ENCODE measurements around the gene ZNF516.

Gene ZNF516

DNA sequence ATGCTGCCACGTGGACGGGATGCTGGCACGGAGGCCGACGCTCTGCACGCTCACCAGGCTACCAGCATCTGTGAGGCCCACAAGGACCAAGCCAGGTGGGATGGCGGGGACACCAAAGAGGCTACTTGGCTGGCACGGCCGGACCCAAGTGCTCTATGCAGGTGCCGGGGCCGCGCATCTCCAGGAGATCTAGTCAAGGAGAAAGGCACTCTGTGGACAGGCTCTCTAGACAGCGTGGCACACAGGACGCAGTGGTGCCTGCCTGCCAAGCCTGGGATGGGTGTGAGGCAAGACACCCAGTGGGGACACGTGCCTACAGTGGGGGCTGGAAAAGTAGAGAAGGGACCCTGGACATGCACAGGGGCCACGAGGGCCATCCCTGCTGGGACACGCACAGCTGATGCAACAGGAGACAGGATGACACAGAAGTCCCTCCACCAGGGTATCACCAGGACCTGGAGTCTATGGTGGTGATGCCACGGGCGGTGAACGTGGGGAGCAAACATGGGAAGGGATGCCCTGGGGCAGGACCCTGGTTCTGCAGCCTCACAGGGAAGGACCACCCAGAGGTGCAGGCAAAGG, 28.5 kb downstream of the ZNF516 start:
- DNase-seq: no peak

DNA sequence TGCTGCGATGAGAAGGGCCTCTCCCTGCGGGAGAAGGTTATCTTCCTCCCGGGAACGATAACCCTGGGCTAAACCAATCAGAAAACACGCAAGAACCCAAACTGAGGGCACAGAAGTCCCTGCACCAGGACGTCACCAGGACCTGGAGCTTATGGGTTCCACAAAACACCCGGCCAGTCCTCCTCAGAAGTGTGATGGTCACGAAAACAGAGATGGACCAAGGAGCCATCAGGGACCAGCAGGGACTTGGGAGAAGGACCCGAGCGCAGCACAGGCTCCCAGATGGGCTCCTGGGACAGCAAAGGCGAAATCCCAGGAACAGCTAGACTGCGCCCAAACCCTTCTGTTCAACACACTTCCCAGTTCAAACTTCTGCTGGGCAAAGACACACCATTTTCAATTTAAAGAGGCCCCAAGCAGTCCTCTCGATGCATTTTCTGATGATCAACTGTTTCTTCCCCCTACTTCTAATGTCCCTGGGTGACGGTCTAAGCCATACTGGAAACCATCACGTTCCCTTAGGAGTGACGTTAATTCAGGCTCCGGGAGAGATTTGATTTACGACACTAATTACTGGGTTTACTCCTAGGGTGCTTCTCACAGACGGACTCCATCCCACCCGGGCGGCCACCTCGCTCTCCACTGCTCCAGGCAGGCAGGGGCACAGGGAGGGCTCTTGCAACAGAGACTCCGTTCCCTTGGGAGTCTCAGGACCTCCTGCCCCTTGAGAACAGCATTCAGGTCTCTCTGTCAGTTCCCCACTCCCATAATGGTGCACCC, 29.2 kb downstream of the ZNF516 start:
- no peak for DNase-seq

DNA sequence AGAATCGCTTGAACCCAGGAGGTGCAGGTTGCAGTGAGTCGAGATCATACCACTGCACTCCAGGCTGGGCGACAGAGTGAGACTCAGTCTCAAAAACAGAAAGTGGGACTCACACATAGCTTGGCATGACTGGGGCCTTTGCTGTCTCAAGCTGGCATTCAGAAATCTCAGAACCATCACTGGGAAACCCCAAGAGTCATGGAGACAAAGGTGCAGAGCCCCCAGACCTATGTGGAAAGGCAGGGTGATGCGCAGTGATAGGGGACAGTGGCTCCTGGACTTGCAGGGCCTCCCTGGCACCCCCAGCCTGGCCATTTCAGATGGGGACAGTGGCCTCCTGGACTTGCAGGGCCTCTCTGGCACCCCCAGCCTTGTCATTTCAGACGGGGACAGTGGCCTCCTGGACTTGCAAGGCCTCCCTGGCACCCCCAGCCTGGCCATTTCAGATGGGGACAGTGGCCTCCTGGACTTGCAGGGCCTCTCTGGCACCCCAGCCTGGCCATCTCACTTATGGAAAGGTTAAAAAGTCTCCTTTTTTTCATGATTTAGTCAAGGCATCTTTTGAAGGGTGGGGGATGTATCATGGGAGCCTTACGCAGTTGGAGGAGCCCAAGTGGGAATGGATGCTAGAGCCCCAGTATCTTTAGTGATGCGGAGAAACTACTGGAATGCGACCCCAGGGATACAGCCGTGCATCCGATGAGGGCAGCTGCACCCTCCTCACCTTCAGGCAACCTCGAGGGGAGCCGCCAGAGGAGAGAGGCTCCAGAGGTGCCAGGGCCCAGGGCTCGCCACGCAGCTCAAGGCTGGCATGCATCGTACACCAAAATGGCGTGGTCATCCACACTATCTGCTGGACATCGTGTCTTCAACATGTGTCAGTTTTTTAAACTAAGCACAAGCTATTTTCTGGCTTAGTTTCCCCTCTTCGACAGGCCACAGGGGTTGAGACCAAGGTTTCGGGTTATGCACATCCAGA, 30.5 kb downstream of the ZNF516 start:
- no peak for DNase-seq

DNA sequence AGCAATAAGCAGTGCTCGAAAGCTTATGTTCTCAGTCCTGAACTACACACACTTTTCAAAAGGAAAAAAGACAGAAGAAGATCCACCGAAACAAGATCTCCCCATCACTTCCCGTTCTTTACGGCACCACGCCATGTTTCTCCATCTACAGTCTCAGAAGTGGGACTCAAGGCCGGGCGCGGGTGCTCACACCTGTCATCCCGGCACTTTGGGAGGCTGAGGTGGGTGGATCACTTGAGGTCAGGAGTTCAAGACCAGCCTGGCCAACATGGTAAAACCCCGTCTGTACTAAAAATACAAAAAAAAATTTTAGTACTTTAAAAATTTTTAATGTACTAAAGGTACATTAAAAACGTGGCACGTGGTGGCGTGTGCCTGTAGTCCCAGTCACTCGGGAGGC, 31.2 kb downstream of the ZNF516 start:
- DNase-seq: no peak

DNA sequence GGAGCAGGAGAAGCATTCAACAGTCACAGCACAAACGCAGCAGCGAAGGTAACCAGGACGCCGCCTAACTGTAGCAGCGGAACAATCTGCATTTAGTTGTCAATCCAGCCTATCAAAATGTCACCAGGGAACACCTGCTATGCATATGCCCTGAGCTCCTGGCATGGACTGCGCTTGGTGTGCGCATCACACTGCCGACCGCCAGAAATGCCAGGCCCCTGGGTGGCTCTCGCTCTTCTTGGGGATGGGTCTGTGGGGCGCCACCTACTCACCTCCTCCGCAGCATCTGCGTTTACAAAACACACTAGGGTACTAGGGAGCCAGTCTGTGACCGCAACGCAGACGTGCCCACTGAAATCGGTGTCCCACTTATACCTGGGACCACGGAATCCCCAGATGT, 31.7 kb downstream of the ZNF516 start:
- DNase-seq: no peak

DNA sequence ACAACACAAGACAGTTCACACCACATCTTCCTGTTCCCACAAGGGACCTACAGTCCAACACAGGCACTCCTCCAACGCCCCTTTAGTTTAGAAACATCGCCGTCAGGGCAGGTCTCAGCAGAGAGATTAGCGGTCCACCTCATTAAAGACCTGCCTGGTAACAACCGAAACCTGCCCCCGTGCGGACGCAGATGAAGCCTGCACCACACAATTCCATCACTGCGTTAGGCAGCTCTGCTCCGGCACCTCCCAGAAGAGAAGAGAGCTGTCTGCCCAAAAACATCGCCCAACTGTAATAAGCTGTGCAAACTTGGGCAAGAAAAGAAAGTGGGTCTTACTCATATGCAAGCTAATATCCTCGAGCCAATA, 32.7 kb downstream of the ZNF516 start:
- no peak for DNase-seq

DNA sequence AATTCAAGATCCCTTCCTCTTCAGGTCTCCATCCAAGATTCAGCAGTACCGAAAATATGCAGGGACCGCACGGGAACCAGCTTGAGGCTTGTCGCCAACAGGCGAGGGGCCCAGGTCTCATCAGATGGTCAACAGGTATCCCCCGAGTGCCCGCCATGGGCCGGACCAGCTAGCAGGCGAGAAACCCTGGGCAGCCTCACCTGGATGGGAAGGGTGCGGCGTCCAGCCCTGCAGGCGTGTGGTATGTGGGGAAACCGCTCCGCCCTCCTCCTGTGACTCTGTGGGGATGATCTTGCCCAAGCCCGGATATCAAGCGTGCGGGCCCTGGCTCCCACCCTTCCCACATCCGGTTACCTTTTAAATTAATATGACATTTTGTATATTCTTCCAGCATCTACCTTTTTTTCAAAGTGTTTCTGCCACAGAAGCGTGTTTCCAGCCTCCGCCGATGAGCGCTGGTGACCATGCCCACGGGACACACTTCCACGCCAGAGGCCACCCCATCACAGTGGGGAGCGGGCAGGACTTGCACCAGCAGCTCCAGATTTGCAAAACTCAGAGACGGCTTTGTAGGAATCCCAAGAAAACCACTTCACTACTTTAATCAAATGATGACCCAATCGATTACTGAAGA, 33.2 kb downstream of the ZNF516 start:
- DNase-seq: no peak

DNA sequence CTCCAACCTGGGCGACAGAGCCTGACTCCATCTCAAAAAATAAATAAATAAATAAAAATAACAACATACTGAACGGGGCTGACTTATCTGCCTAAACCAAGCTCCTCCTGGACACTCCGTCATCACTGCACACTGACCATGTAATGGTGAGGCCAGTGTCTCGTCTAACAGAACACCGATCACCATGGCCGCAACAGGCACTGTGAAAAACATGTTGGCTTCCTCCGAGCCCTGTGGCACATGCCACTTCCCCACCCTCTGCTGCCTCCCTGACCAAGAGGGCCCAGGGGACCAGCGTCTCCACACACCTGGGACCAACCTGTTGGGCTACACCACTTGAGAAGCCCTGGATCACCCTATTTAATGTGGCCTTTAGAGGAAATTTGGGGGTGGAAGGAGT, 33.9 kb downstream of the ZNF516 start:
- no peak for DNase-seq

DNA sequence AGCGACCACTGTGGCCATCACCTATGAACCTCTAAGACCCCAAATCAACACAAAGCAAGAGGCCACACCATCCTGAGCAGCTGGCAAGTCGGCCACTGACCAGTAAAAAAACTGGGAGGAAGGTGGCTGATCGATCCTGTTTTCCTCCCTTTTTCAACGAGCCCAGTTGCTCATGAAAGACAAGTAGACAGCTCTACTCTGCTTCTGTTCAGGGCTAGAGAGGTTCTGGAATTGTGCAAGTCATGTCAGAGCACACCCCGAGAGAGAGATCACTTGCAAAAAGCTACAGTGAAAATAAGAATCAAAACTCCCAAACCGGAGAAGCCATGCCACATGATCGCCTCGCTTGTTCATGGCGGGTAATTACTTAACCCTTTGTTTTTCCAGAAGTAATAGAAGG, 34.6 kb downstream of the ZNF516 start:
- DNase-seq: no peak

DNA sequence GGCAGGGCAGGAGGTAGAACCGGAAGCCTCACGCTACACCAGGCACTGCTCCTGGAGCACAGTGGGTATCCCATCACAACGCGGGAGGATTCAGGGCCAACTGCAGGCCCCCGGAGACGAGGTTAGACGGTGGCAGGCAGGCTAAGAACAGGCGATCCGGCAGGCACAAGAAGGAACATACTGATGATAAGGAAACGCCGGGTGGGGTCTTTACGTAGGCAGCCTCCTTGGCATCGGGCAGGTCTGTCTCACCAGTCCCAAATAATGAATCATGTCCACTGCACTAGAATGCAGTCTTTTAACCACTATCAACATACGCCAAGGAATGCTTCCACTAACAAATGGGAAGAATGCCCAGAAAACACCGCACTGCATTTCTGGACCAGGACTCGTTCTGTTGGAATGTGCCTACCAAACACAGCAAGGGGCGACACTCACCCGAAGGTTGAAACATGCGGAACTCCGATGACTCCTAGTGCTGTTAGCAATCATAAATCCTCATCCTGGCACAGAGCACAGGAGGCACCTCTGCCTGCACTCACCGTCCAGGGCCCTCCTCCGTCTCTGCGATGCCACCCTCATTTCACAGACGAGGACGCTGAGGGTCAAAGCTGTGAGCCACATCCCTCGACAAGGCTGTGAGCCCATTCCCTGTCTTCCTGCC, 35.2 kb downstream of the ZNF516 start:
- DNase-seq: no peak

DNA sequence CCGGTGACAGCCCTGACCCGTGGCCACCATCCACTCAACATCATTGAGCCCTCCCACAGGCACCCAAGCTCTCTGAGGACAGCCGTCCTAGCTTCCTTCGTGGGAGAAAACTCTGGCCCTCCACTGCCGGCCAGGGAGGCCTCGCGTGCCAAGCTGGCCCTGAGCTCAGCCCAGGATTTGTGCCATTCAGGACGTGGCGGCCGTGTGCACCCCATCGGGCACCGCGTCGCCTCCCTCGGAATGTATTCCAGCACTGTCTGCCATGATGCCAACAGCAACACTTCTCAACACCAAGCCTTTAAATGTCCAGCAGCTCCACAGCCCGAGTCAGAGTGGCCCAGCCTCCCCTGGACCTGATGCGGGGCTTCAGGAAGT, 35.7 kb downstream of the ZNF516 start:
- no peak for DNase-seq

DNA sequence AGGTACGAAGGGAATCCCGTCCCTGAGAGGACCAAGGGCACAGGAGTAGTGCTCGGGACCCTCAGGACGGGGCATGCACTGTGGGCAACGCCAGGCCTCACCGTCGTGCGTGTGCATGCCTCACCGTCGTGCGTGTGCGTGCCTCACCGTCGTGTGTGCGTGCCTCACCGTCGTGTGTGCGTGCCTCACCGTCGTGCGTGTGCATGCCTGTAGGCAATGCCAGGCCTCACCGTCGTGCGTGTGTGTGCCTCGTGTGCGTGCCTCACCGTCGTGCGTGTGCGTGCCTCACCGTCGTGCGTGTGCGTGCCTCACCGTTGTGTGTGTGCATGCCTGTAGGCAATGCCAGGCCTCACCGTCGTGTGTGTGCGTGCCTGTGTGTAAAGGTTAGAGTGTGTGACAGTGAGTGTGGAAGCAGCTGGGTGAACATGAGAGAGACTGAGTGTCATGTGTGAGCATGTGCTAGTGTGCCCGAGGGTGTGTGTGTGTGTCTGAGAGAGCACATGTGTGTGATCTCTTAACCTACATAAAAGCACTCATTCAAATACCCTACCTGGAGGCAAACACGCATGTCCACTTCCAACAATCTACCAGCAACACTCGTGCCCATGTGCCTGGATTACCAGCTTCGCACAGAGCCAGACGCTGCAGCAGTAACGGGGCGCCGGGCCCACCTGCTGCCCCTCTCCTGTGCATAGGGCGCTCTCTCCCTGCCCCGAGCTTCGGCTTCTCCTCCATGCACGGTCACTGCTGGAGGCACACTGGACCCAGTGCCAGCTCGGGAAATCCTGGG, 36.3 kb downstream of the ZNF516 start:
- DNase-seq: no peak

DNA sequence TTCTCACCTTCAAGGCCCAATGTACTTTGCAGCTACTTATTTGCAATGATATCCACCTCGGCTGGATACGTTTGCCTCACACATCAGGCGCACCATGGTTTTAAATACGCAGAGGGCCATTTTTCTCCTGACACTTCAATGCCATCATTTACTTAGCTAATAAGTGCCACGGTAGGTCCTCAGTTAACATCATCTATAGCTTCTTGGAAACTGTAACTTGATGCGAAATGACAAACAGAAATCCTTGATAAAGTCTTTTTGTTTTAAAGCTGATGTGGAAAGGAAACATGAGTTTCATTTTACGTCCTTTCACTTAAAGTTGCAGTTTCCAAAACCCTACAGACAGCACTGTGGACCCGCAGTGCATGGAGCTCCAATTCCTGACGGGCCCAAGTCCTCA, 37.1 kb downstream of the ZNF516 start:
- no peak for DNase-seq

DNA sequence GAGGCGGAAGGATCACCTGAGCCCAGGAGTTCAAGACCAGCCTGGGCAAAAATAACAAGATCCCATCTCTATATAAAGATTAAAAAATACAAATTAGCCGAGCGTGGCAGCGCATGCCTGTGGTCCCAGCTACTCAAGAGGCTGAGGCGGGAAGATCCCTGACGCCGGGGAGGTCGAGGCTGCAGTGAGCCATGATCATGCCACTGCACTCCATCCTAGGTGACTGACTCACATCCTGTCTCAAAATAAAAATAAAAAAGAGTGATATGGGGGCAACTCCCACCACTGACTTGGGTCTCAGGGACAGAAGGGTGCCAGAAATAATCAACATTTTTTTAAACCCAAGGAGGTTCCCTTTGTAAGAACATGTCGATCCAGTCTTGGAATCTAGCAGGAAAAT, 37.6 kb downstream of the ZNF516 start:
- DNase-seq: no peak

DNA sequence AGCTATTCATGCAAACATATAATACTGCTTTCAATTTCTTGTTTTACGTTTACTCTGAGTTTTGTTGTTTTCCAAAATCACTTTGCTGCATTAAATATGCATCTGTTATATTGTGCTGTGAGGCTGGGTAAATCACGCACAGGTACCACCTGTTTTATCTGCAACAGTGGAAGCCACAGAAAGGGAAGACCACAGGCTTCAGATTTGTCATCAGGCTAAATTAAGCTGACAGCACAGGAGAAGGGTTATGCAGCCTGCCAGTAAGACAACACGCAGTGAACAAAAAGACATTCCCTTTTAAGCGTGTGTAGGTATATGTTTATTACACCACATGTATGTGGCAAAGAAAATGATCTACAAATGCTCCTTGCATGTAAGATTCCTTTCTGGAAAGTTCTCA, 38.2 kb downstream of the ZNF516 start:
- DNase-seq: no peak

DNA sequence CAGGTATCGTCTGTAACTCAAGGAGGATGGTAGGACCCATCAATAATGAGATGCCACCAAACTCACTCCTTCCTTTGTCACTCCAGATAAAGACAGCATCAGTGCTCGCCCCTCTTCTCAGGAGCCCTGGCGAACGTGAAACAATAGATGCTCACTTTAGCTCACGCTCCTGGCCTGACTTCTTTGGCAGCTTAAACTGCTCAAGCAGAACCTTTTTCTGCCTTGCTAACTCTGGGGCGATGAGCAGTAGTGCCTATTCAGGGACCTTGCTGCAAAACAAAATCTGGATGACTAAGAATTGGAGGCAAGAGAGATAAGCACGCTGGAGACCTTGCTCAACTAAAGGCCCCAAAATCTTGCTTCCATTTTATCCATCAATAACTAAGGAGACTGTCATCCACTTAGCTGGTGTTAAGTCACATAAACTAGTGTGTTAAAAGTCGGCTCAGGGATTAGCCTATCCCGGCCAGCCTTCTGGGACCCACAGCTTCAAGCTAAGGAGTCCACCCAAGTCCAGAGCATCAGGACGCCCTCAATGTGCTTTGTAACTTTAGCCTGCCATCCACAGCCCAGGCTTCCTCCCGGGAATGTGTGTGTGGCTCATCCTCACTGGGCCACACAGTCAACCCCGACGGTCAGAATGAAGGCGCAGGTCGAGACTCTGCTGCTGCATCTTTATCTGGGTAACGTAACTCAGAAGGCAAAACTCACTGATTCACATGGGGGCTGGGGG, 38.9 kb downstream of the ZNF516 start:
- no peak for DNase-seq

DNA sequence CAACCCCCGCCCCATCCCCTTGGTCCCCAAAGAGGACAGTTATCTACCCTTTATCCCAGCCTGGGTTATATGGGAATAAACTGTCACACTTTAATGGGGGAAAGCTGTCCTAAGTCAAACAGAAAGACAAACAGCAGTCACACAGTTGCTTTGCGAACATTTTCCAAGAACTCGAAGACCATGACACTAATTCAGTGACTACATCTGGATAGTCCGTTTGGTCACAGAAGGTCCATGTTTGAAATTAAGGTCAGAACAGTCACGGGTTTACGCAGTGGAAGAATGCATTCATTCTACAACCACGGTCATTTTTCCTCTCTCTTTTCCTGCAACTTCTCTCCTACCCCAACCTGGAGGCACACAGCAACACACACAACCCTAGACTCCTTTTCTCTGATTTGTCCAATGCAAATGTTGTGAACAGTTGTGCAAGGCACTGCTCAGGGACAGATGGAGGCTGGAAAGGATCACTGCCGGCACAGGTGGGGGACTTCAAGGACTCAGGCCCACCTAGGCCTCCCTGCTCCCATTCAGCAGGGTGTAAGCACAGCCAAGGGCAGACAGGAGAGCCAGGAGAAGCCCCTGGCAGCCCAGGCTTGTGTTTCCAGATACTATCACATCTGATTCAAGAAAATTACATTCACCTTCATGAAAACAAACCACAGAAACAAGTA, 39.9 kb downstream of the ZNF516 start:
- no peak for DNase-seq

DNA sequence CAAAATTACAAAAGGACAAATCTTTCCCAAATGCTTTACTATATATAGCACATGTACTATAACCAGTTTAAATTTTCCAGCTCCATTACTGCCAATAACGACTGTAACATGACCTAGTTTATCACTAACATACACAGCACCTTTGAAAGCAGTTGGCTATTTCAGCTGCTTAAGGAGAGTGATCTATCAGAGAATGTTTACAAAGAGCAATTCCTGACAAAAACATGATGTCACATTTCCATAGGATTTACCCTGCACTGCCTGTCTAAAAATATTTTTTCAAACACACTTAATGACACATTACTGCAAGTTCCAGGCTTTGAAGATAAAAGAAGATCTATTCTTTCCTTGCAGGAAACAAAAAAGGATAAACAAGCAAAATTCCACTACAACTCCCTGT, 40.6 kb downstream of the ZNF516 start:
- DNase-seq: no peak

DNA sequence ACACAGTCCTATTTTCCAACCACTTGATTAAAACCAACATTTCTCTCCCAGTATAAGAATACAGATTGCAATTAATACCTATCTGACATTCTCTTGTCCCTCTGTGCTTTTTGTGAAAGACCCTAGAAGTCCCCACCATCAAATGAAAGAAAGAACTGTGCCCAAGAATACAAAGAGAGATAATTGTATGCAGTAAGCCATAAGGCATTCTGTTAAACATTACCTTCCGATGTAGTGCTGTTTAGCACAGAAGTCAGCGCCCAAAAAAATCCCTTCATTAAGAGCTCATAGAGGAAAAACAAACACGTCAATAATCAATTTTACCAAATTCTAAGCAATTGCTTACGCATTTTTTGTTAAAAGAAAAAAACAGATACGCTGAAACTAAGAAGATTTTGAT, 41.1 kb downstream of the ZNF516 start:
- no peak for DNase-seq

DNA sequence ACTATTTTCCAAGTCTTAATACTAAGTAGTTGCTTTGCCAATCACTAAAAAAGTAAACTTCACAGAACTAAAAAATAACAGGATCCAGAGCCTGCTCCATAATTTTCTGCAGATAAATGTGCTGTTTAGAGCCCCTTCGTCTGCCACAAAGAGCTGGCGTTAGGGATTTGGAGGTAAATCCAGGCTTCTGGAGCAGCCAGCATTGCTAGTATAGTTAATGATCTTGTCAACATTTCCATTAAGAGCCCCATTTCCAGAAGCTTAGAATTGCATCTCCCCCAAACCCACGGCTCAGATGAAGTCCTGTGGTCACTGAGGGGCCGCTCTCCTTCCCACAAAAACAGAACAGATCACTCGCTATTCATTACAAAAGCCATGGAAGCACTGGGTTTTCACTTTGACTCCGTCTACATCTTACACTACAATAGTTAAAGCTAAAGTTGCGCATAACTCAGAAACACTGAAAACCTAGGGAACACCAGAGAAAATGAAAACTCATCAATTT, 41.9 kb downstream of the ZNF516 start:
- DNase-seq: no peak
